B cell (primary cell): ENCODE measurements around the gene GABRR1. TPM values are rescaled to one million over a fixed set of nuclear protein-coding genes. Genes with fewer than 3 reads are reported as not detected.

Experiments
- ATAC-seq: fragments of 200-7000 bp; cut with Tn5 transposase; one replicate; pipeline ENCODE4 v1.10.0; 2021; ENCODE audit warnings: low read depth, mild to moderate bottlenecking, moderate number of reproducible peaks, moderate library complexity
- CTCF ChIA-PET: fragments of 350-600 bp; sonication (Branson Sonifier 250); formaldehyde crosslinking; loops from one replicate; lab custom pipeline; 2021; ENCODE audit warnings: antibody characterized with exemption, inconsistent platforms; lab: Charles Lee
- POLR2A ChIA-PET: fragments of 350-600 bp; sonication (Branson Sonifier 250); formaldehyde crosslinking; loops from one replicate; lab custom pipeline; 2021; ENCODE audit warnings: antibody characterized with exemption; lab: Charles Lee
- DNase-seq: peaks from one replicate; pipeline ENCODE4 v3.0.0; 2013
- H2AFZ ChIP-seq: 2 replicates; pipeline ENCODE4 v1.6.1; 2012; ENCODE audit warnings: mild to moderate bottlenecking, low read depth, low read length; ENCODE audit not compliant: insufficient read depth, poor library complexity, severe bottlenecking
- H3K27ac ChIP-seq, 2 donors: 1 replicate in 1 of 2; 2 replicates in 1 of 2; pipeline ENCODE4 v1.5.1; 2012 to 2013; ENCODE audit warnings: low read length in 2 of 2, mild to moderate bottlenecking in 2 of 2, moderate library complexity in 1 of 2
- H3K27me3 ChIP-seq, 4 experiments: fragments of 200-600 bp in 1 of 4; sonication (generic) in 1 of 4; replicated peaks in 1 of 4; 1 replicate in 2 of 4; 2 replicates in 2 of 4; pipeline versions ENCODE4 v1.6.1 to v1.7.0; 2013 to 2016; ENCODE audit warnings: low read length in 3 of 4, mild to moderate bottlenecking in 2 of 4, mixed read lengths in 1 of 4, moderate library complexity in 1 of 4; ENCODE audit not compliant: insufficient read depth in 4 of 4, control insufficient read depth in 3 of 4; ENCODE audit errors: control extremely low read depth in 1 of 4
- H3K36me3 ChIP-seq, 2 experiments: replicated peaks in 1 of 2; 1 replicate in 1 of 2; 2 replicates in 1 of 2; pipeline versions ENCODE4 v1.6.1 to v1.7.1; 2013; ENCODE audit warnings: low read length in 1 of 2; ENCODE audit not compliant: insufficient read depth in 2 of 2, control insufficient read depth in 1 of 2; ENCODE audit errors: control extremely low read depth in 1 of 2, extremely low read depth in 1 of 2
- H3K4me1 ChIP-seq, 2 donors: fragments of 200-600 bp in 1 of 2; sonication (generic) in 1 of 2; 1 replicate in 1 of 2; 2 replicates in 1 of 2; pipeline versions ENCODE4 v1.5.1 to v1.6.1; 2013 to 2017; ENCODE audit warnings: low read length in 2 of 2; ENCODE audit not compliant: control insufficient read depth in 2 of 2, insufficient read depth in 2 of 2
- H3K4me2 ChIP-seq: replicated peaks from 2 replicates; pipeline ENCODE3; 2012; ENCODE audit warnings: mild to moderate bottlenecking, low read depth, low read length; ENCODE audit not compliant: poor library complexity, severe bottlenecking
- H3K4me3 ChIP-seq, 5 experiments: fragments of 200-600 bp in 1 of 5; sonication (generic) in 1 of 5; 1 replicate in 3 of 5; 2 replicates in 2 of 5; pipeline versions ENCODE4 v1.5.1 to v1.7.0; 2011 to 2016; ENCODE audit warnings: low read length in 4 of 5, mild to moderate bottlenecking in 4 of 5, low read depth in 2 of 5, control low read depth in 1 of 5, moderate library complexity in 1 of 5; ENCODE audit not compliant: insufficient read depth in 1 of 5; ENCODE audit errors: control extremely low read depth in 1 of 5, extremely low read depth in 1 of 5
- H3K79me2 ChIP-seq: fragments of 200-600 bp; sonication (generic); one replicate; pipeline ENCODE4 v1.6.0; 2016; ENCODE audit warnings: low read length; ENCODE audit not compliant: control insufficient read depth, insufficient read depth
- H3K9ac ChIP-seq: fragments of 200-600 bp; sonication (generic); 2 replicates; pipeline ENCODE4 v1.6.1; 2017; ENCODE audit warnings: mild to moderate bottlenecking, low read length, moderate library complexity
- H3K9me3 ChIP-seq, 3 donors: one replicate each; pipeline versions ENCODE4 v1.6.1 to v1.7.1; 2013; ENCODE audit warnings: low read length in 2 of 3; ENCODE audit not compliant: control insufficient read depth in 2 of 3, insufficient read depth in 1 of 3; ENCODE audit errors: control extremely low read depth in 1 of 3
- H4K20me1 ChIP-seq: 2 replicates; pipeline ENCODE4 v1.6.0; 2012; ENCODE audit warnings: mild to moderate bottlenecking, low read length; ENCODE audit not compliant: insufficient read depth, control insufficient read depth, poor library complexity, severe bottlenecking
- H3K27ac Mint-ChIP-seq: one replicate; pipeline ENCODE4 v1.8.0; 2021; ENCODE audit warnings: mixed read lengths
- H3K27me3 Mint-ChIP-seq: one replicate; pipeline ENCODE4 v1.8.0; 2021; ENCODE audit warnings: mixed read lengths
- H3K4me1 Mint-ChIP-seq: one replicate; pipeline ENCODE4 v1.8.0; 2021; ENCODE audit warnings: mixed read lengths
- H3K4me3 Mint-ChIP-seq: one replicate; pipeline ENCODE4 v1.8.0; 2021; ENCODE audit warnings: mixed read lengths
- H3K9me3 Mint-ChIP-seq: one replicate; pipeline ENCODE4 v1.8.0; 2022; ENCODE audit warnings: mixed read lengths; ENCODE audit not compliant: insufficient read depth
- EZH2 ChIP-seq: IDR thresholded peaks from 2 replicates; pipeline ENCODE4 v1.6.1; 2012; ENCODE audit warnings: borderline replicate concordance, low read depth, mild to moderate bottlenecking, moderate library complexity, low read length; ENCODE audit not compliant: insufficient read depth, poor library complexity, severe bottlenecking
- WGBS: methylation state at CpG from one replicate; pipeline ENCODE4 v1.1.5; 2013; ENCODE audit warnings: missing lambda C conversion rate; ENCODE audit not compliant: insufficient coverage; 5-methylcytosine and 5-hydroxymethylcytosine counted together
- intact Hi-C: fragments of 100-400 bp; cut with micrococcal nuclease; formaldehyde crosslinking; loops from one replicate; pipeline ENCODE4 v1.10.0; 2022
- polyA plus RNA-seq: library from polyadenylated mRNA; depleted of rRNA; stranded (reverse); fragments of >200 nt; gene quantifications from 2 replicates; pipeline ENCODE4 v1.2.3, GENCODE V29; 2012
- total RNA-seq, 2 donors: library from RNA; stranded (reverse); fragments of 120-200 nt in 1 of 2; gene quantifications; 1 replicate in 1 of 2; 2 replicates in 1 of 2; pipeline versions ENCODE4 v1.2.3 to v1.2.4, GENCODE V29; 2013 to 2022
- TF ChIP-seq, protein P1 (sequence below): fragments of 200-600 bp; IDR thresholded peaks from one replicate; pipeline ENCODE4 v1.8.0; 2022; ENCODE audit warnings: antibody characterized with exemption, mild to moderate bottlenecking

Gene GABRR1
- total and polyA plus RNA-seq, 2 donors (not counting 1 experiment from before 2014, with no cell fraction given) = not detected

DNA sequence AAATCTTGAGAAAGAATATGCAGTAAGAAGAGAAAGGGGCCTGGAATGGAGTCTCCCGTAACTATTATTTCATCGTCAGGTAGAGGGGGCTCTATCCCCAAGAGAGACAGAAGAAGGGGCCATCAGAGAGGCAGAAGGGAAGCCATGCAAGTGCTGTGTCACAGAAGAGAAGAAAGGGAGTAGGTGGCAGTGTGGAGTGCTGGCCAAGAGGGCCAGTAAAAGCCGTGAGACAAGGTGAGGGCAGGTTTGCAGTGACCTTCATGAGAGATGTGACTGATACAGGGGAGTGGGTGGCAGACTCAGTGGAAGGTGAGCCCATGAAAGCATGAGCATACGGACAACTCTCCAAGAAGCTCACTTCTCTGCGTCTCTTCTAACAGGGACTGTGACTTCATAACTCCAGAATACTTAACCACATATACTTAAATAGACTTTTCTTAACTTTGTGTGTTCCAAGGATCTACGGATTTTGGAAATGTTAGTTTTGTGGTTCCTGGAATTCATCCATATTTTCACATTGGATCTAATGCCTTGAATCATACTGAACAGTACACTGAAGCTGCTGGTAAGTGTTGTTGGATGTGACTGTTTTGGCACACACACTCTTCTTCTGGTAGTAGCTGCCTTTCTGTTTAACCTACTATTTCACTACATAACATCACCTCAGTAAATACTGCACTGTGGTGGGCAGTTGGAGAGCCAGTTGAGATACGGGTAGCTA lies 55.7 kb downstream of the GABRR1 start:
- H3K4me3 Mint-ChIP-seq = no peak overlapping the region
- no peak overlapping the region for H3K4me3 ChIP-seq
- no peak overlapping the region for H3K27ac ChIP-seq
- no peaks in the 10 kb centered on the region for H3K4me1 Mint-ChIP-seq
- DNase-seq = no peak
- intact Hi-C loops = no loop called here
- 81% methylated on average over 3 of the region's 7 CpGs for WGBS
- H3K27ac Mint-ChIP-seq = no peak overlapping the region
- CTCF ChIA-PET = no interaction called here
- POLR2A ChIA-PET = no interaction called here
- H3K9me3 Mint-ChIP-seq = no peaks in the 10 kb centered on the region
- H3K4me1 ChIP-seq = no peaks in the 10 kb centered on the region
- H3K4me2 ChIP-seq = no peak overlapping the region
- no peaks in the 10 kb centered on the region for H3K27me3 ChIP-seq
- TF ChIP-seq EZH2 = no peak
- TF ChIP-seq, protein P1, sequence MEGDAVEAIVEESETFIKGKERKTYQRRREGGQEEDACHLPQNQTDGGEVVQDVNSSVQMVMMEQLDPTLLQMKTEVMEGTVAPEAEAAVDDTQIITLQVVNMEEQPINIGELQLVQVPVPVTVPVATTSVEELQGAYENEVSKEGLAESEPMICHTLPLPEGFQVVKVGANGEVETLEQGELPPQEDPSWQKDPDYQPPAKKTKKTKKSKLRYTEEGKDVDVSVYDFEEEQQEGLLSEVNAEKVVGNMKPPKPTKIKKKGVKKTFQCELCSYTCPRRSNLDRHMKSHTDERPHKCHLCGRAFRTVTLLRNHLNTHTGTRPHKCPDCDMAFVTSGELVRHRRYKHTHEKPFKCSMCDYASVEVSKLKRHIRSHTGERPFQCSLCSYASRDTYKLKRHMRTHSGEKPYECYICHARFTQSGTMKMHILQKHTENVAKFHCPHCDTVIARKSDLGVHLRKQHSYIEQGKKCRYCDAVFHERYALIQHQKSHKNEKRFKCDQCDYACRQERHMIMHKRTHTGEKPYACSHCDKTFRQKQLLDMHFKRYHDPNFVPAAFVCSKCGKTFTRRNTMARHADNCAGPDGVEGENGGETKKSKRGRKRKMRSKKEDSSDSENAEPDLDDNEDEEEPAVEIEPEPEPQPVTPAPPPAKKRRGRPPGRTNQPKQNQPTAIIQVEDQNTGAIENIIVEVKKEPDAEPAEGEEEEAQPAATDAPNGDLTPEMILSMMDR = no peak
- no peak for ATAC-seq
- H3K36me3 ChIP-seq = peaks cover 10 to 30% of the 10 kb centered on the region in 2 experiments
- no peaks in the 10 kb centered on the region for H3K27me3 Mint-ChIP-seq
- H4K20me1 ChIP-seq = no peaks in the 10 kb centered on the region
- no peaks in the 10 kb centered on the region for H3K9me3 ChIP-seq
- no peak overlapping the region for H2AFZ ChIP-seq
- no peaks in the 10 kb centered on the region for H3K79me2 ChIP-seq
- no peak overlapping the region for H3K9ac ChIP-seq

DNA sequence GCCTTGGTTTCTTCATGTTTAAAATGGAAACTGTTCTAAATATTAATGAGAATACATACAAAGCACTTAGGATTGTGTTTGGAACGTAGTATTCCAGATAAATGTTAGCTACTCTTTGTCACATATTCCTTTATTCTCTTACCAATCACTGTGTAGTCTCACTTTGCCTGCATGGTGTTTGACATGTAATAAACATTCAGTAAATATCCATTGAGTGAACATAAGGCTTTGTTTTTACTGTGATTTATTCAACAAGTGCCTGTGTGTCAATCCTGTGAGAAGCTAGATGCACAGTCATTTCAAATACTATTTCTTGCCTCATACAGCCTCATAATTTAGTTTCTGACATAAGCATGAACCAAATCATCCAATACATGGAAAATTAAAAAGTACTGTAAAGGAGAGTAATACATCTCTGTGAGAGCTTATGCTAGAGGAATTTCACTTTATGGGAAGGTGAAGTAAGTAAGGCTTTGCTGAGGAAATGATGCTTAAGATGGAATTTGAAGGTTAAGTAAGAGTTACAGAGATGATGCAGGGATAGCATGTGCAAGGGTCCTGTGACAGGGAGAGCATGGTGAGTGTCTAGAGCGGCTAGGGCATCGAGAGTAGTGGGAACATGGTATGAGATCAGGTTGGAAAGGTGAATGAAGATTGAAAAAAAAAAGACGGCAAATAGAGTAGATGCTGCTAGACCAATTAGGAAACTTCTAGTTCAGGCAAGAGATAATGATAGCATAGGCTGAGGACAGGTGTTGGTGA lies 56.6 kb downstream of the GABRR1 start:
- TF ChIP-seq EZH2 = no peak
- TF ChIP-seq, protein P1 = no peak
- H3K4me2 ChIP-seq = no peak overlapping the region
- peaks cover 10 to 30% of the 10 kb centered on the region in 2 experiments for H3K36me3 ChIP-seq
- no peak for ATAC-seq
- H3K4me3 ChIP-seq = no peak overlapping the region
- no peaks in the 10 kb centered on the region for H3K27me3 ChIP-seq
- ChIA-PET POLR2A (no interaction called here), CTCF (no interaction called here)
- no peak overlapping the region for H3K4me3 Mint-ChIP-seq
- DNase-seq = no peak
- no peak overlapping the region for H3K9ac ChIP-seq
- H3K4me1 ChIP-seq = no peaks in the 10 kb centered on the region
- no peak overlapping the region for H3K27ac ChIP-seq
- 97% methylated on average over 3 of the region's 4 CpGs for WGBS
- no peak overlapping the region for H3K27ac Mint-ChIP-seq
- H4K20me1 ChIP-seq = no peaks in the 10 kb centered on the region
- H3K4me1 Mint-ChIP-seq = no peaks in the 10 kb centered on the region
- intact Hi-C loops = no loop called here
- H3K79me2 ChIP-seq = no peaks in the 10 kb centered on the region
- no peaks in the 10 kb centered on the region for H3K9me3 Mint-ChIP-seq
- H3K27me3 Mint-ChIP-seq = no peaks in the 10 kb centered on the region
- no peak overlapping the region for H2AFZ ChIP-seq
- H3K9me3 ChIP-seq = no peaks in the 10 kb centered on the region
